Motor neuron (in vitro differentiated cells): ENCODE results near the gene CAMKMT. TPM values are rescaled to one million over a fixed set of nuclear protein-coding genes. Genes with fewer than 3 reads are reported as not detected.
A peak's percentile ranks its signal among the peaks of the same experiment; 100 is the strongest.

Source experiments
- ATAC-seq, 8 experiments: fragments of 200-7000 bp; cut with Tn5 transposase; replicated peaks in 6 of 8; 2 replicates each; pipeline ENCODE4 v1.8.0; 2021; ENCODE audit warnings: mild to moderate bottlenecking in 8 of 8, moderate library complexity in 8 of 8
- H3K27ac ChIP-seq, 2 donors: fragments of 250-450 bp; sonication (Bioruptor Pico); 2 replicates each; pipeline ENCODE4 v1.9.0; 2021; ENCODE audit warnings: antibody characterized with exemption in 2 of 2, mild to moderate bottlenecking in 2 of 2, moderate library complexity in 1 of 2
- H3K4me1 ChIP-seq, 2 donors: fragments of 250-450 bp; sonication (Bioruptor Pico); replicated peaks in 1 of 2; 2 replicates each; pipeline ENCODE4 v1.6.1; 2021; ENCODE audit warnings: antibody characterized with exemption in 2 of 2, mild to moderate bottlenecking in 2 of 2, moderate library complexity in 1 of 2
- H3K4me3 ChIP-seq, 5 donors: fragments of 250-450 bp; sonication (Bioruptor Pico); 2 replicates each; pipeline ENCODE4 v1.9.0; 2021; ENCODE audit warnings: antibody characterized with exemption in 5 of 5, mild to moderate bottlenecking in 5 of 5, moderate library complexity in 4 of 5
- WGBS, 10 experiments: fragments of 450-650 bp; shearing (Covaris generic); methylation state at CpG; one replicate each; pipeline ENCODE4 v1.0.0; 2022; 5-methylcytosine and 5-hydroxymethylcytosine counted together
- in situ Hi-C, 9 experiments: fragments of 400-800 bp; cut with MboI; loops; one replicate each; pipeline ENCODE4 v1.15.0; 2021; ENCODE audit warnings: low sequenced_read_pairs in 9 of 9, low pct_unique_long_range_greater_than_20kb in 2 of 9; ENCODE audit not compliant: unreplicated experiment in 9 of 9
- total RNA-seq, 8 experiments: library from RNA; unstranded; fragments of 300-600 nt; gene quantifications; 2 replicates each; pipeline versions ENCODE4 v1.2.3 to v1.2.4, GENCODE V29; 2022

Gene CAMKMT
- total RNA-seq, 8 experiments from 2014 or later: 3.6 to 15.7 (median 6.1) TPM

- H3K4me1 ChIP-seq: no peaks in the 10 kb centered on the region
- in situ Hi-C loops: no loop called here
- 65 to 100% (median 87%) methylated on average over 1 to 4 of the region's 7 CpGs for WGBS, 10 experiments
- ATAC-seq: no peak
- no peak overlapping the region for H3K4me3 ChIP-seq
- no peak overlapping the region for H3K27ac ChIP-seq
These were observed 424.5 kb downstream of the CAMKMT start for GRCh38 chr2:44786045-44786816.

DNA sequence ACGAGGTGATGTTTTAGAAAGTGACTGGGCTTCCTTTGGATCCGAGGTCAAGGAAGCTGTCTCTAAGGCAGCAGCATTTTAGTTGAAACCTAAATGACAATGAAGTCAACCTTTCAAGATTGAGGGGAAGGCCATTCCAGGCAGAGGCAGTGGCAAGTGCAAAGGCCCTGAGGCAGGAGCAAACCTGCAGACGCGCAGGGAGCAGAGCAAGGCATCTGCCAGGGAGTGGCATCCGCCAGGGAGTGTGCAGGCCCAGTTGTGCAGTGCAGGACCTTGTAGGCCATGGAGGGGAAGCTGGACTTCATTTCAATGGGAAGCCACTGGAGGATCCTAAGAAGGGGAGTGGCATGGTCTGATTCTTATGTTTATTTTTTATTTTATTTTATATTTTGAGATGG lies 425.1 kb downstream of the CAMKMT start:
- no peak overlapping the region for H3K27ac ChIP-seq
- ATAC-seq: no peak
- no peaks in the 10 kb centered on the region for H3K4me1 ChIP-seq
- 58 to 93% (median 83%) methylated on average over 1 to 4 of the region's 5 CpGs; no CpG with 5 or more reads in 3 of the 10 experiments for WGBS, 10 experiments
- in situ Hi-C loops: no loop called here
- no peak overlapping the region for H3K4me3 ChIP-seq

GRCh38 chr2:44787663-44788062 lies 425.9 kb downstream of the CAMKMT start:
- in situ Hi-C loops: no loop called here
- WGBS, 10 experiments: 32 to 100% (median 84%) methylated on average over 1 to 4 of the region's 6 CpGs; no CpG with 5 or more reads in 5 of the 10 experiments

GRCh38 chr2:44789446-44789845 lies 427.7 kb downstream of the CAMKMT start:
- H3K4me1 ChIP-seq: no peaks in the 10 kb centered on the region
- peak in 1 of 8 experiments; percentile 25 for ATAC-seq
- H3K4me3 ChIP-seq: no peak overlapping the region
- WGBS, 10 experiments: 29 to 100% (median 67%) methylated on average over 1 to 5 of the region's 5 CpGs
- H3K27ac ChIP-seq: no peak overlapping the region
- in situ Hi-C loops: no loop called here

More at GRCh38 chr2:44787663-44788062, 425.9 kb downstream of the CAMKMT start:
- ATAC-seq: no peak
- Histone ChIP-seq H3K27ac (no peak overlapping the region), H3K4me3 (no peak overlapping the region), H3K4me1 (no peaks in the 10 kb centered on the region)

DNA sequence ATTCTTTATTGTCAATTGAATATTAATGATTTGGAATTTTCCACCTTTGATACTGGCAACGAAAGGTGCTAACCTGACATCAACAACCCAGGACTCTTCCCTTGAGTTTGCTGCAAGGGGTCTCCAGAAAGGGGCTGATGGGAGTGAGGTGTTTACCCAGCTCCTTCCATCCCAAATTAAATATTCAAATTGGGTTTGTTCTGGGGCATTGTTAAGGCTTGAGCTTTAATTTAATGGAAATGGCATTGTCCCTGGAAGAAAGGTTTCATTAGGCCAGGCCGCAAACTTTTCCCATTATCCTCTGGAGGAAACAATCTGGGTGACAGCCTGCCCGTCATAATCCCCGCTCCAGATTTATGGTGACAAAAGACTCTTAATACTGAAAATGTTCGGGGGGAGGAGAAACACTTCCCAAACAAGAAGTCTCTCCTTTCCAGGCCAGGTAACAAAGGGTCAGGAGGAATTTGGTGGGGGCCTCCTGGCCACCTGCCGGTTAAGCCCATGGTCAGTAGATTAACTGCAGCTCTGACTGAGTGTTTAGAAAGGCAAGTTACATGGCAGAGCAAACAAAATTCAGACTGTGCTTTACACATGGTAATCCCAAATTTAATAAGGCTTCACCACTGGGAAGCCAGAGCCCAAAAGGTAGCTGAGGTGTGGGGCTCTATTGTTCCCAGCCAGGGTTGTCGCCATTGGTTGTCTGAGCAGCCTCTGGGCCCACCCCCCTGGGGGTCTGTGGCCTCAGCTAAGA lies 428.4 kb downstream of the CAMKMT start:
- H3K4me3 ChIP-seq: no peak overlapping the region

DNA sequence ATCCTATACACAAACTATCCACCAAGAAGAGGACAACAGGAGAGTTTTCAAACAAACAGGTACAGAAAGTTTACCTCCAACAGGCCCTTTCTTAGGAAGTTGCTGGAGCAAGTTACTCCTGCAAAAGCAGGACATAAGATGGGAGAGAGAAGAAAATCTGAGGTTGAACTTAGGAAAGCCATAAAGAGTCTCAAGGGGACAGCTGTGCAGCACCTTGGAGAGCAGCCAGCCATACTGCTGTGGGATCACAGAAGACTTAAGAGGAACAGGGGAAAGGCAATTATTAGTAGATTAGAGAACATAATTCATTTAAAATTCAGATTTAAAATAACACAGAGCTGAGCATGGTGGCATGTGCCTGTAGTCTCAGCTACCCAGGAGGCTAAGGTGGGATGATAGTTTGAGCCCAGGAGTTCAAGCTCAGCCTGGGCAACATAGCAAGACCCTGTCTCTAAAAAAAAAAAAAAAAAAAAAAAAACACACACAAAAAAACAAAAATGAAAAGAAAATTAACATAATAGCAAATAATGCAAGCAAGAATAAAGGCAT lies 431.6 kb downstream of the CAMKMT start:
- H3K4me3 ChIP-seq: no peak overlapping the region
- H3K4me1 ChIP-seq: no peaks in the 10 kb centered on the region
- in situ Hi-C loops: no loop called here
- peak in 1 of 8 experiments; percentile 32 for ATAC-seq
- H3K27ac ChIP-seq: no peak overlapping the region

More for the DNA sequence above, 428.4 kb downstream of the CAMKMT start:
- in situ Hi-C loops: no loop called here
- 27 to 75% (median 49%) methylated on average over 1 to 7 of the region's 7 CpGs for WGBS, 10 experiments
- no peaks in the 10 kb centered on the region for H3K4me1 ChIP-seq
- no peak for ATAC-seq
- no peak overlapping the region for H3K27ac ChIP-seq

GRCh38 chr2:44796771-44797170 lies 435.0 kb downstream of the CAMKMT start:
- no peaks in the 10 kb centered on the region for H3K4me1 ChIP-seq
- ATAC-seq: no peak
- H3K27ac ChIP-seq: no peak overlapping the region
- H3K4me3 ChIP-seq: no peak overlapping the region
- 0 to 86% (median 65%) methylated on average over 1 to 4 of the region's 4 CpGs; no CpG with 5 or more reads in 3 of the 10 experiments for WGBS, 10 experiments
- in situ Hi-C loops: no loop called here

DNA sequence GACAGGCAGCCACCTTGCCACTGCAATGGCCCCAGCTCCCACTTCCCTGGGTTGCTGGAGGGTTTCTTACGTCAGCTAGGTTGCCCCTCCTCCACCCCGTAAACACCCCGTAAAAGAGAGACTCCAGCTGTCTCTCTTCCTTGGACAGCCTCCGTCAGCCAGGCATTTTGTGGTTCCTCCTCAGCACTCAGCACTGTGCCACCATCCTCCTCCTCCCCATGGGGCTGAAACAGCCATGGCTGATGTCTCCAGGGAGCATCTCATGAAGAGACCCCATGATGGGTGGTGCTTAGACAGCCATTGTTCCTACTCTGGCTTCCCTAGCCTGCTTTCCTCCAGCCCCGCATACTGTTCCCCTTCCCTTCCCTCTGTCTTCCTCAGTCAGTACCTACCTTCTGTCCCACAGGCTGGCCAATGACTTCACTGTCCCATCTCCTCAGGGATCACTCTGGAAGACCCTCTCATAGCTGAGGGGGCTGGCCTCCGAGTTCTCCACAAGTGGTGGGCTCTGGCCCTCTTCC lies 436.5 kb downstream of the CAMKMT start:
- in situ Hi-C loops: no loop called here
- no peak for ATAC-seq
- H3K4me1 ChIP-seq: peaks cover 0 to 5% of the 10 kb centered on the region in 2 donors
- H3K4me3 ChIP-seq: no peak overlapping the region
- WGBS, 10 experiments: 0 to 83% (median 27%) methylated on average over 1 to 5 of the region's 6 CpGs; no CpG with 5 or more reads in 4 of the 10 experiments
- no peak overlapping the region for H3K27ac ChIP-seq

DNA sequence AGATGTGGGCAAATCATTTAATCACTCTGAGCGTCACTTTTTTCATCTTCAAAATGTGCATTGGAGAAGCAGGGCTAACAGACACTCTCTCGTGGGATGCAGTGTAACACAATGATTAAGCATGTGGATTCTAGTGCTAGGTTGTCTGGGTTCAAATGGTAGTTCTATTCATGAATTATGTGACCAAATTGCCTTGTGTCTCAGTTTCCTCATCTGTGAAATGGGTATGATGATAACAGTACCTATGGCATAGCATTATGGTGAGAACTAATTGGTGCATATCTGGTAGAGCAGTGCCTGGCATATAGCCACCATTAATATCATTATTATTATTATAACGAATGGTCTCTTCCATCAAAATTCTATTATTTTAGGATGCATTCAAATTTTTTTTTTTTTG lies 437.4 kb downstream of the CAMKMT start:
- 0 to 80% (median 66%) methylated on average over 1 to 3 of the region's 3 CpGs; no CpG with 5 or more reads in 2 of the 10 experiments for WGBS, 10 experiments
- Histone ChIP-seq H3K4me1 (peaks cover 0 to 5% of the 10 kb centered on the region in 2 donors), H3K4me3 (no peak overlapping the region), H3K27ac (no peak overlapping the region)
- in situ Hi-C loops: no loop called here
- no peak for ATAC-seq

GRCh38 chr2:44799754-44800153 lies 438.0 kb downstream of the CAMKMT start:
- H3K27ac ChIP-seq: no peak overlapping the region
- in situ Hi-C loops: no loop called here
- no peak for ATAC-seq
- H3K4me1 ChIP-seq: peaks cover 0 to 5% of the 10 kb centered on the region in 2 donors
- no peak overlapping the region for H3K4me3 ChIP-seq
- 9 to 92% (median 75%) methylated on average over 1 to 2 of the region's 2 CpGs; no CpG with 5 or more reads in 3 of the 10 experiments for WGBS, 10 experiments

DNA sequence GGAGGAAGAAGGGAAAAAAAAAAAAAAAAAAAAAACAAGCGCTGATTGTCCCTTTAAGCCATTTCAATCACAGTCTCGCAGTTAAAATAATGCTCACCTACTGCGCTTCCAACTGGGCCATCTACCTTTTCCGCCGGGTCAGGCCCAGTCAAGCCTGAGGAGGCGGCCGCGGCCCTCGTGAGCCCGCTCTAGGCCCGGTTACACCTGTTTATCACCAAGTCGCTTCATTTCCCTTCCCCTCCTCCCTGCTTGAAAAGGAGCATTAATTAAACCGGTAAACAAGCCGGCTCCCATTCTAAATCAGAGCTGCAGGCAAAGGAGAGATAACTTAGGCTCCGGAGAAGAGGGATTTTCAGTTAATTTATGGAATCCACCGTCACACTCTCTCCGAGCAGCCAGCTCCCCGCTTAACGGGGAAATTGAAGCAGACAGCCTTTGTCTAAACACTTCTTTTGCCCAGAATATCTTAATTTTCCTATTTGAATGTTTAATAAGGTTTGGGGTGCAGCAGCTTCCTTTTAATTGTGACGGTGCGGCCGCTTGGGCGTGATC lies 439.6 kb downstream of the CAMKMT start:
- no peak overlapping the region for H3K4me3 ChIP-seq
- ATAC-seq: no peak
- no peak overlapping the region for H3K27ac ChIP-seq
- in situ Hi-C loops: no loop called here
- 0 to 46% (median 25%) methylated on average over 1 to 18 of the region's 23 CpGs for WGBS, 10 experiments
- H3K4me1 ChIP-seq: peaks cover 0 to 5% of the 10 kb centered on the region in 2 donors

DNA sequence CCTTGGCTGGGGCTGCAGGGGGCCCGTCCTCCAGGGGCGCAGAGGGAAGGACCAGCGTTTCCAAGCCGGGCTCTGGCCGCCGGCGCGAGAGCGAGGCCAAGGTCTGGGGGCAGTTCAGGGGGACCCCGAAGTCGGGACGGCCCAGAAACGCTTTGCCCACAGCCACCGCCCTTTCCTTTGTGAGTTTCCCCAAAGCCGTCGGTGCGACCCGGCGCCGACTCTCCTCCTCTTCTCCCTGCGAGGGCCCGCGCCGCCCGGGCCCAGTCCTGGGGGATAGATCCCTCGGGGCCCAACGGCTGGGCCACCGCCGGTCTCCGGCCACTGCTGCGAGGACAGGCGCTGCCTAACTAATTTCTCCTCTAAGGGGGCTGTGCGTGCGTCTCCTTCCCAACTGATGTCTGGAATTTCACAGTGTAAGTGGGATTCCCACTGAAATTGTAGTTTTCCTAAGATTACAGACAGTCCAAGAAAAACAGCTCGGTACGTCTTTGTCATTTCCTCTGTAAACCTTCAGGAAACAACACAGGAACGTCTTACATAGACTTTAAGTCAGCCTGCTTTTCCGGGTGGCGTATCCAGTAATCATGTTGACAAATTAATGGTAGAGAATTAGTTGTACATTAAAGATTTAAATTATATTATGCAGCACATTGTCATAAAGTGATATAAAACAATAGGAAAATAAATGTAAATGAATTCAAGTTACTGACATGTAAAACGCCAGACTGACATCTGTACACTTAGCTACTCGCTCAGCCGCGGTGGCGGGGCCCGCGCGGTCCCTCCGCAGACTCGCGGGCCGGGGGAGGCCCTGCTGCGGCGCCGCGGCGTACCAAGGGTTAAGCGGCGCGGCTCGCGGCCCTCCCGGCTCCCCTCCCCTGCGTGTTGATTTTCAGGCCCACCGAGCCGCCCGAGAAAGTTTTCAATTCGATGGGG lies 440.4 kb downstream of the CAMKMT start:
- ATAC-seq: peak in 1 of 8 experiments; percentile 14
- no peak overlapping the region for H3K27ac ChIP-seq
- H3K4me1 ChIP-seq: peaks cover 0 to 5% of the 10 kb centered on the region in 2 donors
- in situ Hi-C loops: no loop called here
- H3K4me3 ChIP-seq: no peak overlapping the region
- 3 to 44% (median 17%) methylated on average over 2 to 33 of the region's 67 CpGs for WGBS, 10 experiments
